ENCODE data around the gene RETREG2. TPM values are rescaled to one million over a fixed set of nuclear protein-coding genes. Genes with fewer than 3 reads are reported as not detected.
A peak's percentile ranks its signal among the peaks of the same experiment; 100 is the strongest.
"Not testable (repeated sequence)": the region's sequence is repeated elsewhere in the genome, so short reads cannot be mapped to it uniquely, and the experiment has no call there.

The RETREG2 gene
- total RNA-seq, 1 donor from 2014 or later, result 31.2 TPM

DNA sequence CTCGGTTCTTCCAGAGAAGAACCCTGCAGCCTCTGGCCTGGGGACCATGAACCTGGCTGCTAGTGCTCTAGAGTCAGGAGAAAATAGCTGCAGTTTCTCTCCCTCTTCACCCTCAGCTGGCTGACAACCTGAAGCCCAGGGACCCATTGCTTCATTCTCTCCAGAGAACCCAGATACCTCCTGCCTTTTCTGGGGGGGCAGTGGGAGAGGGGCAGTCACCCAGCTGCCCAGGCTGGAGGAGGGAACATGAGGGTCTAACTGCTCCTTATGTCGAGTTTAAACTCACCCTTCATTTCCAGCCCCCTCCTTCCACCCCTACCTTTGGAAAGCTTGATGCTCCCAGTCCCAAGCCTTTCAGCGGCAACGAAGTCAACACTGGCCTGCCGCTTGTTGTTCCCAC lies 20.9 kb downstream of the RETREG2 start:
- DNase-seq, result no peak

DNA sequence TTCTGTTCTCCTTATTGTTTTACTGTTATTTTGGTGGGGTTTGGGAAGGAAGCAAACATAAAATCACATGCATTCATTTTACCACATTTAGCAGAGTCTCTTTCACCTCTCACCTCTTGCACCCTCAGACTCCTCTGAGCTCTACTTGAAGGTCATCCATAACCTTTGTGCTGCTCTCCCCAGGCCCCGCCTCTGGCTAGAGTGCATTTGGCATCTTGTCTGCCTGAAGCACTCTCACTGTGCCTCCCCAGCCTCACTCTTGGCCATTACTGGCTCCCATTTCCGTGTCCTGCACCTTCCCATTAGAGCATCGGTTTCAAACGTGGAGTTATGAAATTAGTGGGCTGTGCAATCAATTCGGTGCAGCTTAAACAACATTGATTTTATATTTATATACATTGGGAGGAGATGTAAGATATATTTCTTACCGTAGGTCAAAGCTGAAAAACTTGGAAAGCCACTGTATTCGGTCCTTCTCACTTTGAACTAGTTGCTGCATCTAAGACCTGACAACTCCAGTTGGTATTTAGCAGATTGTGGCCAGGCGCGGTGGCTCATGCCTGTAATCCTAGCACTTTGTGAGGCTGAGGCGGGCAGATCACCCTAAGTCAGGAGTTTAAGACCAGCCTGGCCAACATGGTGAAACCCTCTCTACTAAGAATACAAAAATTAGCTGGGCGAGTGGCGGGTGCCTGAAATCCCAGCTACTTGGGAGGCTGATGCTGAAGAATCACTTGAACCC lies 21.6 kb downstream of the RETREG2 start:
- no peak for DNase-seq

DNA sequence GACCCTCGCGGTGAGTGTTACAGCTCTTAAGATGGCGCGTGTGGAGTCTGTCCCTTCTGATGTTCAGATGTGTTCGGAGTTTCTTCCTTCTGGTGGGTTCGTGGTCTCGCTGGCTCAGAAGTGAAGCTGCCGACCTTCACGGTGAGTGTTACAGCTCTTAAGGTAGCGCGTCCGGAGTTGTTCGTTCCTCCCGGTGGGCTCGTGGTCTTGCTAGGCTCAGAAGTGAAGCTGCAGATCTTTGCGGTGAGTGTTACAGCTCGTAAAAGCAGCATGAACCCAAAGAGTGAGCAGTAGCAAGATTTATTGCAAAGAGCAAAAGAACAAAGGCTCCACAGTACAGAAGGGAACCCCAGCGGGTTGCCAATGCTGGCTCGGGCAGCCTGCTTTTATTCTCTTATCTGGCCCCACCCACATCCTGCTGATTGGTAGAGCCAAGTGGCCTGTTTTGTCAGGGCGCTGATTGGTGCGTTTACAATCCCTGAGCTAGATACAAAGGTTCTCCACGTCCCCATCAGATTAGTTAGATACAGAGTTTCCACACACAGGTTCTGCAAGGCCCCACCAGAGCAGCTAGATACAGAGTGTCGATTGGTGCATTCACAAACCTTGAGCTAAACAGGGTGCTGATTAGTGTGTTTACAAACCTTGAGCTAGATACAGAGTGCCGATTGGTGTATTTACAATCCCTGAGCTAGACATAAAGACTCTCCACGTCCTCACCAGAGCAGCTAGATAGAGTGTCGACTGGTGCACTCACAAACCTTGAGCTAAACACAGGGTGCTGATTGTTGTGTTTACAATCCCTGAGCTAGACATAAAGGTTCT lies 22.6 kb downstream of the RETREG2 start:
- not testable (repeated sequence) for DNase-seq

DNA sequence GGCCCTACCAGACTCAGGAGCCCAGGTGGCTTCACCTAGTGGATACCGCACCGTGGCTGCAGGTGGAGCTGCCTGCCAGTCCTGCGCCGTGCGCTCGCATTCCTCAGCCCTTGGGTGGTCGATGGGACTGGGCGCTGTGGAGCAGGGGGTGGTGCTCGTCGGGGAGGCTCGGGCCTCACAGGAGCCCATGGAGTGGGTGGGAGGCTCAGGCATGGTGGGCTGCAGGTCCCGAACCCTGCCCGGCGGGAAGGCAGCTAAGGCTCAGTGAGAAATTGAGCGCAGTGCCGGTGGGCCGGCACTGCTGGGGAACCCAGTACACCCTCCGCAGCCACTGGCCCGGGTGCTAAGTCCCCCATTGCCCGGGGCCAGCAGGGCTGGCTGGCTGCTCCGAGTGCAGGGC lies 23.3 kb downstream of the RETREG2 start:
- DNase-seq, result not testable (repeated sequence)

DNA sequence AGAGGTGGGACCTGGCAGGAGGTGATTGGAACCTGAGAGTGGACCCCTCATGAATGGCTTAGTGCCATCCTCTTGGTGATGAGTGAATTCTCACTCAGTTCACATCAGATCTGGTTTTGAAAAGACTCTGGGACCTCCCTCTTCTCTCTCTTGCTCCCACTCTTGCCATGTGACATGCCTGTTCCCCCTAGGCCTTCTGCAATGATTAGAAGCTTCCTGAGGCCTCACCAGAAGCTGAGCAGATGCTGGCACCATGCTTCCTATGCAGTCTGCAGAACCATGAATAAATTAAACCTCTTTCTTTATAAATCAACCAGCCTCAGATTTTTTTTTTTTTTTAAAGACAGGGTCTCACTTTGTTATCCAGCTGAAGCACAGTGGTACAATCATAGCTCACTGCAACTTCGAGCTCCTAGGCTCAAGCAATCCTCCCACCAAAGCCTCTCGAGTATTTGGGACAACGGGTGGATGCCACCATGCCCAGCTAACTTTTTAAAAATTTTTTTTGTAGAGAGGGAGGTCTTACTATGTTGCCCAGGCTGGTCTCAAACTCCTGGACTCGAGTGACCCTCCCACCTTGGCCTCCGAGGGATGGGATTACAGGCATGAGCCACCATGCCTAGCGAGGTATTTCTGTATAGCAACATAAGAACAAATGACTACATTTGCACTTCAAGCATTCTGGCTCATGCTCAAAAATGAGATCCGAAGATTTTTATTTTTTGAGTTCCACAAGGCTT lies 26.5 kb downstream of the RETREG2 start:
- no peak for DNase-seq

DNA sequence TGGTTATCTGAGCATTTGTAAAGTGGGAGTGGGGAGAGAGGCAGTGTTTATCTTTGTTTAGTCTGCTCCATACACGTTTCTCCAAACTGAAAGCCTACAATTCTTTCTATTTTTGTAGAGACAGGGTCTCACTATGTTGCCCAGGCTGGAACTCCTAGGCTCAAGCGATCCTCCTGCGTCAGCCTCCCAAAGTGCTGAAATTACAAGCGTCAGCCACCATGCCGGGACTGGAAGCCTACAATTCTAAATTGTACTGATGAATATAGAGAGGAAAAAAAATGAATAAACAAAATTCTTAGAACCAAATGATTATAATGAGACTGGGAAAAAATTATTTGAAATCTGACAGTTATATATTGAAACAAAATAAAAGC lies 27.1 kb downstream of the RETREG2 start:
- no peak for DNase-seq

DNA sequence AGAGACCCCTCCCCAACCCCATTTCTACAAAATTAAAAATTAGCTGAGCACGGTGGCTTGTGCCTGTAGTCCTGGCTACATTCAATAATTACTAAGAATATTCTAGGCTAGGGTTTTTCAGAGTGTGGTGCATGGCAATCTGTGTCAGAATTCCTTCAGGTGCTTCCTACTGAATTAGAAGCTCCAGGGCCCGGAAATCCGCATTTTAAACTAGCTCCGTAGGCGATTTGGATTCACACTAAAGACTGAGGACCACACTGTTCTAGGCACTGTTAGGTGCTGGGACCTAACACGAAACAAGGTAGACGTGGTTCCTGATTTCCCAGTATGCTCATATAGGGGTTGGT lies 27.9 kb downstream of the RETREG2 start:
- DNase-seq, result no peak

DNA sequence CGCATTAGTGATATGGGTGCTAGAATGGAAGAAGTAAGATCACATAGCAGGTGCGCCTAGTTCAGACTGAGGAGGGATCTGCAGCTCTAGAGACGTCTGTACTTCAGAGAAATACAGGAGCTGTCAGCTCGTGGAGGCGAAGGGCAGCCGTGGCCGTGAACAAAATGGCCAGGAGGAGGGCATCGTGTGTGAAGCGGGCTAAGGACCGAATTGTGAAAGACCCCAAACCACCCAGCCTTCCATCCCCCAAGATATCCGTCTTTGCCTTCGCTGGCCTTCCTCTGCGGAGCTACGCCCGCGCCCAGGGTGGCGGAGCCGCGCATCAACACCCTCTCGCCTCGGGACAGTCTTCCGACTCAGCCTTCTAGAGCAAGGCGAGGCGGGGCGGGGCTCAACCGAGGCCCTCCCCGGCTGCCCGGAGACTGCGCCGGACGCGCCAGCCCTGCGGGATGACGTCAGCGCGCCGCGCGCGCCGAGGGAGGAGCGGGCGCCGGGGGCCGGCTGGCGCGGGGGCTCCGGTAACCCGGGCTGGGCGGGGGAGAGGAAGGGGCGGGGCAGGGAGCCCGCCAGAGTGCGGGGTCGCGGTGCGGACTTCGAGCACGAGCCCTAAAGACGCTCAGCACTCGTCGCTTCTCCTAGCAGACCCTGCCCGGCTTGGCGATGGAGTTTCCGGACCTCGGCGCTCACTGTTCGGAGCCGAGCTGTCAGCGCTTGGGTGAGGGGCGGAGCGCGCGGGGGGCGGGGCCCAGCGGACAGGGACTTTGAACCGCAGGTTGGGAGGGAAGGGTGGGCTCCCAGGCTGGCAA lies 28.5 kb downstream of the RETREG2 start, which contains the start of gene ZFAND2B:
Gene ZFAND2B, plus strand, starts transcription at position 455 of the 806 bp plus-strand sequence. Its CDS starts 206 bp downstream, at position 661.
- DNase-seq, result peak; percentile 93

DNA sequence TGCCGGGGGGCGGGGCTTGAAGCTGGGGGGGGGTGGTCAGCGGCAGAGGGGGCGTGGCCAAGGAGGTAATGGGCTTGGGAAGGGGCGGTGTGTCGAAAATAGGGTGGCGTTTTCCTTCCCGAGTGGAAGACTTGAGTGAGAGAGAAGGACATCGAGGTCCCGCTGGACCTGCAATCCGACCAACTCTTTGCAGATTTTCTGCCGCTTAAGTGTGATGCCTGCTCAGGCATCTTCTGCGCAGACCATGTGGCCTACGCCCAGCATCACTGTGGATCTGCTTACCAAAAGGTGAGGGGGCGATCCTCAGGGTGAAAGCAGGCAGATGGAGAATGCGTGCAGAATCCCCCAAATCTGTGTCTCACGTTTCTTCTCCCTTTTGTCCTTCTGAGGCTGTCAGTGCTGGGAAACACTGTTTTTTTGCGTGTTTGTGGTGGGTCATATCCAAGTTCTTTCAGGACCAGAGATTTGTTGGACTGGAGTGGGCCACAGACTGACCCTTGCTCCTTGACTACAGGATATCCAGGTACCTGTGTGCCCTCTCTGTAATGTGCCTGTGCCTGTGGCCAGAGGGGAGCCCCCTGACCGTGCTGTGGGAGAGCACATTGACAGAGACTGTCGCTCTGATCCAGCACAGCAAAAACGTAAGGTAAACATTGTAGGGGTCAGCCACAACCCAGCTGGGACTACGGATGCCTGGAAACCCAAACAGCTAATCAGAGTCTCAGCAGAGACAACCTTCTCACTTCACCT lies 29.2 kb downstream of the RETREG2 start:
- DNase-seq, result no peak

DNA sequence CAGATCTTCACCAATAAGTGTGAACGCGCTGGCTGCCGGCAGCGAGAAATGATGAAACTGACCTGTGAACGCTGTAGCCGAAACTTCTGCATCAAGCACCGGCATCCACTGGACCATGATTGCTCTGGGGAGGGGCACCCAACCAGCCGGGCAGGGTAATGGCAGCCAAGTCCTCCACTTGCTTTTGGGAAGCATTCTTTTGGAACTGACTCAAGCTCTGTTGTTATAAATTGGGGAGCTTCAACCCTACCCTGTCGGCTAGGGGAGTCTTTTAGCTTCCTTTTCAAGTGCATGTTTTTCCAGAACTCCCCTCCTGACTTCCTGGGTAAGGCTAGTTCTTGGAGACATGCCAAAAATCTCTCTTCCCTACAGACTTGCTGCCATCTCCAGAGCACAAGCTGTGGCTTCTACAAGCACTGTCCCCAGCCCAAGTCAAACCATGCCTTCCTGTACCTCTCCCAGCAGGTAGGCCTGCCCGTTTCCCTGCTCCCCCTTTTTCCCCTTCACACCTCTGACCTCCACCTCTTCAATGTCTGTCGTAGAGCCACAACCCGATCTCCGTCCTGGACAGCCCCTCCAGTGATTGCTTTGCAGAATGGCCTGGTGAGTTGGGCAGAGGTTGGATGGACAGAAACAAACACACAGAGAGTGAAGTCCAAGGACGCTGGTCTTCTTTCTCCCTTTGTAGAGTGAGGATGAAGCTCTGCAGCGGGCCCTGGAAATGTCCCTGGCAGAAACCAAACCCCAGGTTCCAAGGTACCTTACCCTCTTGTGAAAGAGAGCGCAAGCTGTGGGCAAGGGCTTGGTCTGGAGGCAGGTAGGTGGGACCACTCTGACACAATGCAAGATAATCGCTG lies 30.0 kb downstream of the RETREG2 start:
- DNase-seq, result no peak

DNA sequence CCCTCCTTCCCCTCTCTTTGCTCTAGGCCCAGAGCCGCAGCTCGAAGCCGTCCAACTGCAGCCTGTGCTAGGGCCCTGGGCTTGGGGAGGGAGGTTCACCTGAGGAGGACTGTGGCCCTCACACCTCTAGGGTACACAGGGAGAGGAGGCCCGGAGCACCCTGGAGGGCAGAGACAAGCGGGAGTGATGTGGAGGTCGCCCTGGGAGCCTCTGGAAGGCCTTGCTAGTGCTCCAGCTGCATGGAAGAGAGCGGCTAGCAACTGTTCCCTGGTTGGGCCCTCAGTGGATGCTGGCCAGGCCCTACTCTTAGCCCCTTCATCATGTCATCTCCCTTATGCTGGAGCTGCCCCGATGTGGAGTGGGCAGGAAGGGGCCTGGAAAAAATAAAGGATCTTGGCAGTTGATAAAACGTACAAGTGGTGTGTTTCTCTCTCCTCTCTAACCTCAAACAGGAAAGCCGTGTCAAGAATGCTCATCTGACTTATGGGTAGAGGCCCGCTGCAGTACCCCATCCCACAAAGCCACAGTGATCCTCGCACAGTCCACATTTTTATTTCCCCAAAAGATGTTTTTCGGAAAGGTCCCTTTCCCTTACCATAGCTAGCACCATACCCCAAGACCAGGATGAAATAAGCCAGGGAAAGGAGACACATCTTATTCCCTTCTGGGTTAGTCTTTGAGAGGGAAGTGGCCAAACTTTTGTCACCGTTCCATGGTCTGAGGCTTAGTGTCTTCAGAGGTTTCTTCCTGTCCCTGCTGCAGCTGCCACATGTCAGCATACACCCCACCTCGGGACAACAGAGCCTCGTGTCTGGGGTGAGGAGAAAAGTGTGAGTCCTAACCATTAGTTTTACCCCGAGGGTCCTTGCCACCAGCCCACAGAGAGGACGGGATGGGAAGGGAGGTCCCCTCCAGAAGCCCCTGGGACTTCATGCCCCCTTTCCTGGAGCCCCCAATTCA lies 31.4 kb downstream of the RETREG2 start:
- DNase-seq, result no peak

DNA sequence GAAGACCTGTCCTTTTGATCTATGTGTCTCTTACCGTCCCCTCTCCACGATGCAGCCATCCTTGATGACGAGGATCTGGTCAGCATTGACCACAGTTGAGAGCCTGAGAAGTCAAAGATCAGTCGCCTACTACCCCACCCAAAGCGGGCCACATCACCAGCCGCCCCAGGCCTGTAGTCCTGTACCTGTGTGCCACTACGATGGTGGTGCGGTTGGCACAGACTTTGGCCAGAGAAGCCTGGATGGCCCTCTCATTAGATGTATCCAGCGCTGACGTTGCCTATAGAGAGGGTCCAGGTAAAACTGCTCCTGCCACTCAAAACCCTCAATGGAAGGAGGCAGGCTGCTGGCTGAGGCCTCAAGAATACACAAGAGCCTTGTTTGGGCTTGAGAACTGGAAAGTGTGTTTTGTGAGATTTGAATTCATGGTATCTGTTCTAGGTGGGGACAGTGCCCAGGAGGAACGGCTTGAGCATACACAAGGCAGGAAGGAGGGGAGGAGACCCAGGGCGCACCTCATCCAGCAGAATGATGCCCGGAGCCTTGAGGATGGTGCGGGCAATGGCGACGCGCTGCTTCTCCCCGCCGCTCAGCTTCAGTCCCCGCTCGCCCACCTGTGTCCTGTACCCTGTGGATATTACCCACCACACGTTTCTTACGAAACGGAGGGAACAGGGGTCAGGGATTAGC lies 32.3 kb downstream of the RETREG2 start:
- no peak for DNase-seq

DNA sequence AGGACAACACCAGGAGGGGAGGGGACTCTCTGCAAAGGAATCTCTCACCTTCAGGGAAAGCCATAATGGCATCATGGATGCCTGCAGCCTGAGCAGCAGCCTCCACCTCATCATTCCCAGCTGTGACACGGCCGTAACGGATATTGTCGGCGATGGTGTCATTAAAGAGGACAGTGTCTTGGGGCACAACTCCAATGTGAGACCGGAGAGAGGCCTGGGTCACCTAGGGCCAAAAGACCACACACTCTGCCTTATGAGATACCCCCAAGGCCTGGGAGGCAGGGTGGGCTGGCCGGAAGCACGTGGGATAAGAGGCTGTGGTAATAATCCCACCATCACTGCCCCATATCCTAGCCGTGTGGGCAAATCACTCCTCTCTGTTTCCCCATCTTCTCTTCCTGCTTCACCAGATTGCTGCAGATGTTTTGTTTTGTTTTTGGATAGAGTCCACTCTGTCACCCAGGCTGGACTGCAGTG lies 32.8 kb downstream of the RETREG2 start:
- no peak for DNase-seq

DNA sequence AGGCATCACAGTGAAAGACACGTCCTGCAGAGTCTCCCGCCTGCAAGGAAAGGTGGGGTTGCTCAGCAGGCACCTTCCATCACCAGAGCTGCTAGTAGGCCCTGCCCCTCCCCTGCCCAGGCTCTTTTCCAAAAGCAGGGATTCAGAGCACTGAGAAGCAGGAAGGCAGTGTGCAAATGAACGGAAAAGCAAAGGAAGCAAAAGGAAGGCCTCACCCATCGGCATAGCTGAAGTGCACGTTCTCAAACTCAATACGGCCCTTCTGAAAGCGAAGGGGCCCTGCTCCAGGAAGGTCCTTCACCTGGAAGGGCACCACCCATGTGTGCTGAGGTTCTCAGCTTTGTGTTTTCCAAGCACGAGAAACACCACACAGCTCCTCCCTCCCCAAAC lies 34.9 kb downstream of the RETREG2 start:
- no peak for DNase-seq

DNA sequence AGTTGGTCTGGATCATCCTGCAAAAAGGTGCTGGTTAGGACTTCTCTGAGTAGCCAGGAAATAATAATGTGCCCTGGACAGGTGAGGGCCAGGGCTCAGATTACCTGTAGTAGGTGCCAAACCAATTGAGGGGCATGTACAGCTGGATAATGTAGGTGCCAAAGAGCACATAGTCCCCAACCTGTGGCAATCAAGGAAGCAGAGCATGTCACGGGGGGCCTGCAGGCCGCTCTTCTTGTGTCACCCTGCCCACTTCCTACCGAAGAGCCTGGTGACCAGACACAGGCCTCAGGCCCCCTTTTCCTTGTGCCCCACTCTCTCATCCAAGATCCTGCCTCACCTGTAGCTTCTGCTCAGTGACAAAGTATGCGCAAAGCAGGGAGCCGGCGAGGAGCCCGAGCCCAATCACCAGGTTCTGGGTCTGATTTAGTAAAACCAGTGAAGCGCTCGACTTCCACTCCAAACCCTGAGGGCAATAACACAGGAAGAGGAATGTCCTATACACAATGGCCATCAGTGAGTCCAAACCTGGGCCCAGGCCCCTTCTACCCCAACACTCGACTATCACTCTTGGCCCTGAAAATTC lies 35.5 kb downstream of the RETREG2 start:
- DNase-seq, result no peak

DNA sequence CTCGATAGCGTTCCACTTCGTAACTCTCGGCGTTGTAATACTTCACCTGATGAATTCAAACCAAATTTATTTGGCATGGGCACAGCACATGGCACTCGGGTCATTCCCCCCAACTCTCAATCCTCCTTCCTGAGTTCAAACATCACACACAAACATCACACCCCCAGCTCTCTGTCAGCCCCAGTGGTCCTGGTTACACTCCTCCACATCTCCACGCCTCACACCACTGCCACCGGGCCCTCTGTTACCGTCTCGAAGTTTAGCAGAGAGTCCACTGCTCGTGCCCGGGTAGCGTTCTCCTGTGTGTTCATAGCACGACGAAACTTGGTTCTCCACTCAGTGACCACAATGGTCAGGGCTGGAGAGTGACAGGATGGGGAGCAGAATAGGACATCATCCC lies 36.1 kb downstream of the RETREG2 start:
- DNase-seq, result no peak

DNA sequence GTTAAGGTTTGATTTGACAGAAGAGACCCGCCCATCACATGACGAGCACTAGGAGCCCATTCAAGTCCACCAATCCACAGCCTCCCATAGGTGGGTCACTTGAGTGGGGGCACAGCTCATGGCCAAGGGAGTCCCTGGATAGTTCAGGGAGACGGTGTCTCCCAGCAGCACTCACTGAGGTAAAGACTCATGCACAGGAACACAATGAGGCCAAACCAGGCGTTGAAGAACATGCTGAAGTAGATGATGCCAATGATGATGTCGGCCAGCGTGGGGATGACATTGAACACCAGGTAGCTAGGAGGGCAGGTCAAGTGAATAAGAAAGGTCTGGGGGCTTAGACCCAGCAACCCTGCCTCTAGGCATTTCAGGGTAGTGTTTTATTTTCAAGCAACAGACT lies 36.7 kb downstream of the RETREG2 start:
- DNase-seq, result no peak
